Neural progenitor cell (in vitro differentiated cells): ENCODE data around the gene NAV1. TPM values are rescaled to one million over a fixed set of nuclear protein-coding genes. Genes with fewer than 3 reads are reported as not detected.
"Not testable (repeated sequence)": the region's sequence is repeated elsewhere in the genome, so short reads cannot be mapped to it uniquely, and the experiment has no call there.

Experiments used
- DNase-seq: peaks from one replicate; pipeline ENCODE4 v3.0.0-alpha.2; 2016; ENCODE audit warnings: low spot score
- H2AFZ ChIP-seq: fragments of 200-600 bp; sonication (generic); replicated peaks from 2 replicates; pipeline ENCODE4 v1.6.1; 2016; ENCODE audit warnings: antibody characterized with exemption
- H3F3A ChIP-seq: fragments of 200-600 bp; sonication (generic); 2 replicates; pipeline ENCODE4 v1.6.1; 2016; ENCODE audit warnings: antibody characterized with exemption, low read depth
- H3K27ac ChIP-seq: fragments of 200-600 bp; sonication (generic); 2 replicates; pipeline ENCODE4 v1.5.1; 2016; ENCODE audit warnings: mild to moderate bottlenecking
- H3K27me3 ChIP-seq: fragments of 200-600 bp; sonication (generic); 2 replicates; pipeline ENCODE4 v1.6.1; 2016; ENCODE audit warnings: mild to moderate bottlenecking, moderate library complexity
- H3K36me3 ChIP-seq: fragments of 200-600 bp; sonication (generic); 2 replicates; pipeline ENCODE4 v1.5.1; 2016
- H3K4me1 ChIP-seq: fragments of 200-600 bp; sonication (generic); 2 replicates; pipeline ENCODE4 v1.6.1; 2016; ENCODE audit warnings: mixed run types
- H3K4me2 ChIP-seq: fragments of 200-600 bp; sonication (generic); 2 replicates; pipeline ENCODE4 v1.6.1; 2016
- H3K4me3 ChIP-seq: fragments of 200-600 bp; sonication (generic); 2 replicates; pipeline ENCODE4 v1.5.1; 2016
- H3K79me2 ChIP-seq: fragments of 200-600 bp; sonication (generic); 2 replicates; pipeline ENCODE4 v1.6.1; 2016; ENCODE audit warnings: low read depth
- H3K9ac ChIP-seq: fragments of 200-600 bp; sonication (generic); 2 replicates; pipeline ENCODE4 v1.6.1; 2016
- H3K9me3 ChIP-seq: fragments of 200-600 bp; sonication (generic); 2 replicates; pipeline ENCODE4 v1.5.1; 2016; ENCODE audit warnings: low read depth
- H4K20me1 ChIP-seq: fragments of 200-600 bp; sonication (generic); 2 replicates; pipeline ENCODE4 v1.6.1; 2016; ENCODE audit warnings: low read depth
- H3K27ac Mint-ChIP-seq: 3 replicates; pipeline ENCODE4 v1.8.0; 2021; ENCODE audit warnings: mixed read lengths
- H3K27me3 Mint-ChIP-seq: 2 replicates; pipeline ENCODE4 v1.8.0; 2022; ENCODE audit warnings: low read depth, mild to moderate bottlenecking, inconsistent platforms, moderate library complexity, mixed read lengths; ENCODE audit not compliant: insufficient read depth
- H3K36me3 Mint-ChIP-seq: 3 replicates; pipeline ENCODE4 v1.8.0; 2021; ENCODE audit warnings: mixed read lengths
- H3K4me1 Mint-ChIP-seq: 3 replicates; pipeline ENCODE4 v1.8.0; 2021; ENCODE audit warnings: mixed read lengths
- H3K4me3 Mint-ChIP-seq: 3 replicates; pipeline ENCODE4 v1.8.0; 2021; ENCODE audit warnings: mild to moderate bottlenecking, moderate library complexity, mixed read lengths
- H3K9me3 Mint-ChIP-seq: 3 replicates; pipeline ENCODE4 v1.8.0; 2020; ENCODE audit warnings: mixed read lengths
- EZH2 ChIP-seq: fragments of 200-600 bp; sonication (generic); IDR thresholded peaks from 2 replicates; pipeline ENCODE4 v1.6.1; 2017; ENCODE audit warnings: antibody characterized with exemption, mild to moderate bottlenecking, moderate library complexity
- EZH2phosphoT487 ChIP-seq: fragments of 200-600 bp; sonication (generic); IDR thresholded peaks from 2 replicates; pipeline ENCODE4 v1.6.1; 2017; ENCODE audit warnings: antibody characterized with exemption
- total RNA-seq: library from RNA; depleted of rRNA; stranded (reverse); fragments of >200 nt; gene quantifications from 2 replicates; pipeline ENCODE4 v1.2.3, GENCODE V29; 2015; ENCODE audit warnings: low replicate concordance
- TF ChIP-seq, protein P1 (sequence below): fragments of 200-600 bp; sonication (generic); IDR thresholded peaks from 2 replicates; pipeline ENCODE4 v1.5.1; 2017; ENCODE audit warnings: antibody characterized with exemption, mild to moderate bottlenecking

The NAV1 gene
- total RNA-seq, 1 donor from 2014 or later: 60.7 TPM

DNA sequence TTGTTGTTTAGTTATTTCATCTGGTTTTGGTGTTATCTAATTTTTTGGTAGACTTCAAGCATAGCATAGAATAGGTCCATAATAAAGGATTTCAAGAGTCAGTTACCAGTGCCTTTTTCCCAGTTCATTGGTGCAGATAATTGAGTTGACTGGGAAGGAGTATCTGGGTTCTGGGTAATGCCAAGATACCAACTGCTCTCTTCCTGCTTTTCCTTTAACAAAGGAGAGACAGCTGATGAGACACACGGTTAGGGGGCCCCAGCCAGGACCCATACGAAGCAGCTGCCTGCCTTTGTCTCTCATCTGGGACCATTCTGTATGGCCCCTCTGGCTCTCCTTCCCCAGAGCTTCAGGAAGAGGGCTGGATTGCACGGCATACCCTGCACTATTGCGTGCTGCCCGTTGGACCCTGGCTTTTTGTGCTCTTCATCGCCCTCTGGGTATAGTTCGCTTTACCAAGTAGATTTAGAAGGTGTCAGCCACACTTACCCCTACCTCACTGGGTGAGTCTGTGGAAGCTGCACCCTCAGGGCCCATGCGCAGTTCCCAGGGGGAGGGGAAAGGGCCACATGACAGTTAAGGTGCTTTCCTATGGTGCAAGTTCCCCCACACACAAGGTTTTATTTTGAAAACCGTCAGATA is 7.0 kb downstream of the NAV1 start:
- Histone ChIP-seq H3K27me3 (peaks cover 34% of the 10 kb centered on the region), H3K79me2 (no peaks in the 10 kb centered on the region), H3K36me3 (no peaks in the 10 kb centered on the region), H3K9ac (no peak overlapping the region), H3K9me3 (no peaks in the 10 kb centered on the region), H3F3A (peaks cover 11% of the 10 kb centered on the region), H2AFZ (no peak overlapping the region), H3K4me1 (peaks cover 22% of the 10 kb centered on the region), H3K27ac (no peak overlapping the region), H4K20me1 (peaks cover under 1% of the 10 kb centered on the region), H3K4me2 (peak overlapping the region; percentile 48), H3K4me3 (no peak overlapping the region)
- Mint-ChIP-seq H3K9me3 (no peaks in the 10 kb centered on the region), H3K36me3 (peaks cover 4% of the 10 kb centered on the region), H3K27ac (no peak overlapping the region), H3K4me3 (no peak overlapping the region), H3K4me1 (peaks cover 25% of the 10 kb centered on the region), H3K27me3 (peaks cover 8% of the 10 kb centered on the region)
- no peak for TF ChIP-seq EZH2phosphoT487
- no peak for TF ChIP-seq EZH2
- TF ChIP-seq, protein P1, sequence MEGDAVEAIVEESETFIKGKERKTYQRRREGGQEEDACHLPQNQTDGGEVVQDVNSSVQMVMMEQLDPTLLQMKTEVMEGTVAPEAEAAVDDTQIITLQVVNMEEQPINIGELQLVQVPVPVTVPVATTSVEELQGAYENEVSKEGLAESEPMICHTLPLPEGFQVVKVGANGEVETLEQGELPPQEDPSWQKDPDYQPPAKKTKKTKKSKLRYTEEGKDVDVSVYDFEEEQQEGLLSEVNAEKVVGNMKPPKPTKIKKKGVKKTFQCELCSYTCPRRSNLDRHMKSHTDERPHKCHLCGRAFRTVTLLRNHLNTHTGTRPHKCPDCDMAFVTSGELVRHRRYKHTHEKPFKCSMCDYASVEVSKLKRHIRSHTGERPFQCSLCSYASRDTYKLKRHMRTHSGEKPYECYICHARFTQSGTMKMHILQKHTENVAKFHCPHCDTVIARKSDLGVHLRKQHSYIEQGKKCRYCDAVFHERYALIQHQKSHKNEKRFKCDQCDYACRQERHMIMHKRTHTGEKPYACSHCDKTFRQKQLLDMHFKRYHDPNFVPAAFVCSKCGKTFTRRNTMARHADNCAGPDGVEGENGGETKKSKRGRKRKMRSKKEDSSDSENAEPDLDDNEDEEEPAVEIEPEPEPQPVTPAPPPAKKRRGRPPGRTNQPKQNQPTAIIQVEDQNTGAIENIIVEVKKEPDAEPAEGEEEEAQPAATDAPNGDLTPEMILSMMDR: peak; percentile 30
- peak; percentile 50 for DNase-seq

DNA sequence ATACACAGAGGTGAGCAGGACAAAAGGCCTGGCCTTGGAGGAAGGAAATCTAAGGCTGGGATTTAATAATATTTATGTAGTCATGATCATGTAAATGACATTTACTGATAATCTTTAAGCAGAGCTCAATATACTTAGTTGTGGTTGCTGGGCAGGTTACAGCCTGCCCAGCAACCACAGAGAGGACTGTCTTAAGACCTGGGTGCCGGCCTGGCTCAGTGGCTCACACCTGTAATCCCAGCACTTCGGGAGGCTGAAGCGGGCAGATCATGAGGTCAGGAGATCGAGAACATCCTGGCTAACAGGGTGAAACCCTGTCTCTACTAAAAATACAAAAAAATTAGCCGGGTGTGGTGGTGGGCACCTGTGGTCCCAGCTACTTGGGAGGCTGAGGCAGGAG is 10.6 kb downstream of the NAV1 start:
- H3K36me3 ChIP-seq, H3F3A ChIP-seq, H3K9me3 ChIP-seq, DNase-seq, H3K79me2 ChIP-seq, H3K4me2 ChIP-seq, H3K27me3 Mint-ChIP-seq, H3K9ac ChIP-seq, H3K4me3 Mint-ChIP-seq, H3K36me3 Mint-ChIP-seq, H4K20me1 ChIP-seq, H2AFZ ChIP-seq, H3K27ac Mint-ChIP-seq, H3K27ac ChIP-seq, H3K9me3 Mint-ChIP-seq, H3K4me3 ChIP-seq: not testable (repeated sequence)
- Histone ChIP-seq H3K4me1 (peaks cover 26% of the 10 kb centered on the region), H3K27me3 (peaks cover 11% of the 10 kb centered on the region)
- peaks cover 22% of the 10 kb centered on the region for H3K4me1 Mint-ChIP-seq

DNA sequence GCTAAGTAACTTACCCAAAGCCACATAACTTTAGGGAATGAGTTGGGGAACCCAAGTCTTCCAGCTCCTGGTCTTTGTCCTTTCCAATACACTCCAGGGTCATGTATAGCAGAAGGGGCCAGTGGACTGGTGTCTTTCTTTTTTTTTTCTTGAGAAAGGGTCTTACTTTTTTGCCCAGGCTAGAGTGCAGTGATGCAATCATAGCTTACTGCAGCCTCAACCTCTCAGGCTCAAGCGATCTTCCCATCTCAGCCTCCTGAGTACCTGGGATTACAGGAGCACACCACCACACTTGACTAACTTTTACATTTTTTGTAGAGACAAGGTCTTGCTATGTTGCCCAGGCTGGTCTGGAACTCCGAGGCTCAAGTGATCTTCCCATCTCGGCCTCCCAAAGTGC is 12.2 kb downstream of the NAV1 start:
- no peak overlapping the region for H3K27ac Mint-ChIP-seq
- H3K4me3 Mint-ChIP-seq: no peak overlapping the region
- Histone ChIP-seq H3K4me3 (no peak overlapping the region), H3K36me3 (no peaks in the 10 kb centered on the region), H3K9ac (no peak overlapping the region), H3K79me2 (no peaks in the 10 kb centered on the region), H3K27ac (no peak overlapping the region), H3F3A (peaks cover under 1% of the 10 kb centered on the region), H3K4me1 (peaks cover 16% of the 10 kb centered on the region), H4K20me1 (no peaks in the 10 kb centered on the region), H2AFZ (no peak overlapping the region), H3K27me3 (no peaks in the 10 kb centered on the region), H3K9me3 (no peaks in the 10 kb centered on the region), H3K4me2 (no peak overlapping the region)
- DNase-seq: no peak
- H3K9me3 Mint-ChIP-seq: no peaks in the 10 kb centered on the region
- H3K27me3 Mint-ChIP-seq: peaks cover 8% of the 10 kb centered on the region
- H3K36me3 Mint-ChIP-seq: no peaks in the 10 kb centered on the region
- TF ChIP-seq EZH2: no peak
- no peak for TF ChIP-seq EZH2phosphoT487
- TF ChIP-seq, protein P1: no peak
- H3K4me1 Mint-ChIP-seq: peaks cover 26% of the 10 kb centered on the region

DNA sequence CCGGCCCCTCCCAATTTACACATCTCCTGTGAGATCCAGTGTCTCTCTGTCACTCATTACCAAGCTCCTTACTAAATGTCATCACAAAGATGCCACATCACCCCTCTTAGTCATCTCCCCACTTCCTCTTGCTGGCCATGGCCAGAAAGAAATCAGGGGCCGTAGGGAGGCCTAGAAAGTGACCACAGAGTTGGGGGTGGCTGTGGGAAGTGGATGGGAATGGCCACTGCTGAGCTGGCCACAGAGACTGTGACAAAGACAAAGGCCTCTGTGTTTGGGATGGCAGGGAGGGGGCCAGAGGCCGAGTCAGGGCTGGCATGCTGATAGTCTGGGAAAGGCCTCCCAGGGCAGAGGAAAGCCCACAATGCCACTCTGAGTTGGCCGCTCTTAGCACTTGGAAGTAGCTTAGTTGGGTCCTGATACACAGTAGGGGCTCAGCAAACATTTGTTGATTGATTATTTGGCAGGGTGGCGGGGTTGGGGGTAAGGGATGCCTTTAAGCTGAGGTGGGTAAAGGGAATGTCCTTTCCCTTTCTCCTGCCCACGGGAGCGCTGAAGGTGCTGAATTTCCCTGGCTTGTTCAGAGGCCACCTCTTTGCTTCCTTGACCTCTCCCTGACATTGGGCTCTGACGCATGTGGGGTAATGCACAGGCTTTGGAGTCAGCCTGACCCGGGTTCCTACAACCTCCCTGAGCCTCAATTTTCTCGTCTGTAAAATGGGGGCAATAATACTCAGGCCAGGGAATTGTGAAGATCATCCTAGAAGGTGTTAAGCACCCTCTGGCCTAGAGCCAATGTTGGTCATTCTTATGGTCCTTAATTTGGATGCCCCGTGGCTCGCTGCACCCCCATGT is 13.2 kb downstream of the NAV1 start:
- H2AFZ ChIP-seq: no peak overlapping the region
- DNase-seq: no peak
- H3K36me3 Mint-ChIP-seq: no peaks in the 10 kb centered on the region
- no peak overlapping the region for H3K27ac Mint-ChIP-seq
- peaks cover 27% of the 10 kb centered on the region for H3K4me1 Mint-ChIP-seq
- H3K79me2 ChIP-seq: no peaks in the 10 kb centered on the region
- no peaks in the 10 kb centered on the region for H3K36me3 ChIP-seq
- H3K27me3 ChIP-seq: no peaks in the 10 kb centered on the region
- no peaks in the 10 kb centered on the region for H3K9me3 ChIP-seq
- no peaks in the 10 kb centered on the region for H3K9me3 Mint-ChIP-seq
- peaks cover 8% of the 10 kb centered on the region for H3K27me3 Mint-ChIP-seq
- H3F3A ChIP-seq: peaks cover 2% of the 10 kb centered on the region
- H3K4me2 ChIP-seq: no peak overlapping the region
- H3K4me3 ChIP-seq: no peak overlapping the region
- TF ChIP-seq, protein P1: no peak
- TF ChIP-seq EZH2: no peak
- TF ChIP-seq EZH2phosphoT487: no peak
- H3K4me1 ChIP-seq: peaks cover 19% of the 10 kb centered on the region
- no peak overlapping the region for H3K4me3 Mint-ChIP-seq
- no peak overlapping the region for H3K9ac ChIP-seq
- no peak overlapping the region for H3K27ac ChIP-seq
- H4K20me1 ChIP-seq: no peaks in the 10 kb centered on the region
